HG03064 (cell line): ENCODE measurements around the gene SNRNP25.
"Not testable (repeated sequence)": the region's sequence is repeated elsewhere in the genome, so short reads cannot be mapped to it uniquely, and the experiment has no call there.

Source experiments
- ATAC-seq: cut with Tn5 transposase; IDR thresholded peaks from one replicate; pipeline ENCODE4 v1.9.1; 2021; ENCODE audit warnings: low read depth; ENCODE audit not compliant: unreplicated experiment

SNRNP25 gene

DNA sequence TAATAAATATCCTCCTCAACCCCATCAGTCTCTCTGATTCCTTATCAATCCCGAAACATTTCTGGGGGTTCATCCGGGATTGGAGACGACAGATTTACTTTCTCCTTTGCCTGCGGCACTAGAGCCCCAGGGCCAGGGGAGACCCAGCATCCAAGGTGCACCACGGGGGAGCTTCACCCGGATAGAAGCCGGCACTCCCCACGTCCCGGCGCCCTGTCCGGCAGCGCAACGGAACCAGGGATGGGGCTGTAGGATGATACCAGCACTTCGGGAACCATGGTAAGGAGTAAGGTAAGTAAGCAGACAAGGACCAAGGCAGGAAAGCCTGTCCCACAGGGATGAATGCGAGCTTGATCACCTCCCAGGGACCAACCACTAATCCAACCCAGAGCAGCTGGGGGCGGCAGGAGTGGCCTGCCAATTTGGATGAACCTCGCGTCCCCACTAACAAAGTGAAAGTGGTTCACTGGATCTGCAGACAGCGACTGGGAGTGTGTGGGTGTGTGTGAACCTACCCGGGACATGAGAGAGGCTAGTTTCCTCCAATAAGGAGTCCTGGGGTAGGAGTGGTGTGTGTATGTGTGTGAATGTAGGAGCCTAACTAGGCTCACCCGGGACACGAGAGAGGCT lies 12.1 kb upstream of the SNRNP25 start:
- no peak for ATAC-seq

DNA sequence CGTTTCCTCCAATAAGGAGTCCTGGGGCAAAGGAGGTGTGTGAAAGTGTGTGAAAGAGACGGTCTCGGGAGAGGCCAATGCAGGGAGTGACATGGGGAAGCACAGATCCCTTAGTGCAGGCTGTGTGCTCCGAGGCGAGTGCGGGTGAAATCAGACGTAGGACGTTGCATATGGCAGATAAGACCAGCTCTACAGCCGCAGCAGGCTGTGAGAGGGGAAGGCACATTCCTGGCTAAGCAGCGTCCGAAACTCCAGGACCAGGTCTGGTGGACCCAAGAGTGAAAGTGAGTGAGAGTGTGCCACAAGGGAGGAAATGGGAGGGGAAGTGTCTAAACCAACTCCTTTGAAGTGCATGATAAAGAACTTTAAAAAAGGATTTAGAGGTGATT lies 11.6 kb upstream of the SNRNP25 start:
- no peak for ATAC-seq

DNA sequence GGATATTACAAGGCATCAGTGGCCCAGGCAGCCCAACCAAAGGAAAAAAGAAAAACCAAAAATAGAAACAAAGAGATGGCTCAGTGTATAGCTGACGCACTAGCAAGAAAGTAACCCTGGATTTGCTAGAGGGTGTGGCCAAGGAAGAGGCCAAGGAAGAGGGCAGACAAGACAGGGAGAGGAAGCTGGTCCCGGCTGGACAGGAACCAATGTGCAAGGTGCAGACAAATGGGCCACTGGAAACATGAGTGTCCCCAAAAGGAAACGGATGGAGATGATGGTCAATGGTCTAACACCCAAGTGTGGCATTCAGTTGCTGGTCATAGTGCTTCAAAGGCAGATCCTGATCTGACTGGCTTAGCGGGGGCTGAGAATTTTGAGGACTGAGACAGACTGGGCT lies 10.9 kb upstream of the SNRNP25 start:
- no peak for ATAC-seq

DNA sequence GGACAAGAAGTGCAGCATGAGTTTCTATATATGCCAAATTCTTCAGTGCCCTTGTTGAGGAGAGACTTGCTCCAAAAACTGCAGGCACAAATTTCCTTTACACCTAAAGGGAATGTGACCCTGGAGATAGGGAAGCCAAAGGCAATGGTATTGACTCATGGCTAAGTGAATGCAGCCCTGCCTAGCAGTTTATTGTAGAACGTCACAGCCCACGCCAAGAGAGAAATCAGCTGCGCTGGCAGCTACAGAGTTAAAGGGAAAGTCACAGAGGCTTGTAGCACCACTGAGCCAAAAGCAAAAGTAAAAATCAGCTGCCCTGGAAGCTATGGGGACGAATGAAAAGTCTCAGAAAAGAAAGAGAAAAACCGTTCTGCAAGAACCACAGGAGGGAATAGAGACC lies 10.3 kb upstream of the SNRNP25 start:
- no peak for ATAC-seq

DNA sequence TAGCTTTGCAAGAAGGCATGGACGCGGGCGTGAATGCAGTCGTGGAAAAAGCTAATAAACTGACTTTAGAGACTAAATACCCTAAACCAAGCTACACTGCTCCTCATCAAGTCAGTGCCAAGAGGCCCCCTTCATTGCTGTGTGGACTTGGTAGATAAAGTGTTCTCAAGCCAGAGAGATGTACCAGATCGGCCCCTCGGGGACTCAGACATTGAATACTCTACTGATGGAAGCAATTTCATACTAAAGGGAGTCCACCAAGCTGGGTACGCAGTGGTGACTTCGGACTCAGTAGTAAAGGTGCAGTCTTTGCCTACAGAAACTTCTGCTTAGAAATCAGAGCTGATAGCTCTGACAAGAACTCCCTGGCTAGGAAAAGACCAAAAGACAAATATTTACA lies 9.0 kb upstream of the SNRNP25 start:
- no peak for ATAC-seq

DNA sequence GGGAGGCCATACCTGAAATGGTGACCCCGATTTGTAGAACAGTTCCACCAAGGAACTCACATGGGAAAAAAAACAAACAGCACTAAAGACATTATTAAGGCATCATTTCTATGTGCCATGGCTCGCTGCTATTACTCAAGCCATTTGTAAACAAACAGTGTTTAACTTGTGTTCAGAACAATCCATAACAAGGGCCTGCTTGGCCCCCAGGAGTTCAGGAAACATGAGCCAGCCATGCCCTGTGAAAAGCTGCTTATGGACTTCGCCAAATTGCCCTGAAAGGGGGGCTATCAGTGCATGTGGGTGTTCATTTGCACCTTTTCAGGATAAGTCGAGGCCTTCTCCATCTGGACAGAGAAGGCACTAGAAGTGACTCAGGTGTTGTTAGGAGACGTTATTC lies 8.2 kb upstream of the SNRNP25 start:
- ATAC-seq: no peak

DNA sequence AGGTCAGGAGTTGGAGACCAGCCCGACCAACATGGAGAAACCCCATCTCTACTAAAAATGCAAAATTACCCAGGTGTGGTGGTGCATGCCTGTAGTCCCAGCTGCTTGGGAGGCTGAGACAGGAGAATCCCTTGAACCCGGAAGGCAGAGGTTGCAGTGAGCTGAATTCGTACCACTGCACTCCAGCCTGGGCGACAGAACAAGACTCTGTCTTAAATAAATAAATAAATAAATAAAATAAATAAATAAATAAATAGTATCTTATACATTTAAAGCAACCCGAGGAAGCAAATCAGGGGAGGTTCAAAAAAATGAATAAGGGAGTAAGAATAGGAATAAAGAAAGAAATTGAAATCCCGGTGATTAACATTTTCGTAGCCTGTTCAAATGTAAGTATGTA lies 7.1 kb upstream of the SNRNP25 start:
- ATAC-seq: not testable (repeated sequence)

DNA sequence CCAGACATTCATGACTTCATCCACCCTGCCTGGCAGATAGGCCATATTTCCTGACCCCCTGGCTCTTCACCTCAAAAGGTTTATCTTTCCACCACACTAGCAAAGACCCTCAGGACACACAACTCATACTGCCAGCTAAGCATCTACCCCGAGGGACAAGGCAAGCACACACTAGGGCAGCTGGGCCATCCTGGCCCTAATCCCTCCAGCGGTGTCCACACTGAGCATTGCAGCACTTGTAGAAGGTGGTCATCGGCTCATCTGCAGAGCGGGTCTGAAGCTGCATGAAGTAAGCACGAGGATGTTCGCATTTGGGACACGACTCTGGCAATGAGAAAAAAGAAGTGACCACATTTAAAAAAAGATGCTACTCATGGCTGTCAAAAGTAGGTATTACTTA lies 6.4 kb upstream of the SNRNP25 start:
- ATAC-seq: no peak

DNA sequence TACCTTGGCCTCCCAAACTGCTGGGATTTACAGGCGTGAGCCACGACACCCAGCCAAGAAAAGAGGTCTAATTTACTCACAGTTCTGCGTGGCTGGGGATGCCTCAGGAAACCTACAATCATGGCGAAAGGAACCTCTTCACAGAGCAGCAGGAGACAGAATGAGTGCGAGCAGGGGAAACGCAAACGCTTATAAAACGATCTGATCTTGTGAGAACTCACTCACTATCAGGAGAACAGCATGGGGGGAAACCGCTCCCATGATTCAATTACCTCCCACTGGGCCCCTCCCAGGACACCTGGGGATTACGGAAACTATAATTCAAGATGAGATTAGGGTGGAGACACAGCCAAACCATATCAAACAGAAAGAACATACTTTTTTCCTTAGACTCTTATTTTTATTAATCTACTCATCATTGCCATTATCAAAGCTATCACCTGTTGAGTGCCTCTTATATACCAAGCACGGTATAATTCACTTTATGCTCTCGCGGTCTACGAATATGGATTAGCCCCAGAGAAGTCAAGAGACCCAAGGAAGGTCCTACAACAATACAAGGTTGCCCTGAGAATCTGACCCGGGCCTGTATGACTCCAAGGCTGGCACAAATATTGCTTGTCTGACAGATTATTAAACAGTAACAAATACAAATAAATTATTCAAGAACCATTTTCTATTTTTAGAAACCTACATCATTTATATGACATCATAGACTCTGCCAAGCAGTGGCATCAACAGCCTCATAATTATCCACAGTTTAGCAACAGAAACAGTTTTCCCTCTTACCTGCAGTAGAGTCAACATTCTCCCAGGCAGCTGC lies 2.6 kb upstream of the SNRNP25 start:
- no peak for ATAC-seq

DNA sequence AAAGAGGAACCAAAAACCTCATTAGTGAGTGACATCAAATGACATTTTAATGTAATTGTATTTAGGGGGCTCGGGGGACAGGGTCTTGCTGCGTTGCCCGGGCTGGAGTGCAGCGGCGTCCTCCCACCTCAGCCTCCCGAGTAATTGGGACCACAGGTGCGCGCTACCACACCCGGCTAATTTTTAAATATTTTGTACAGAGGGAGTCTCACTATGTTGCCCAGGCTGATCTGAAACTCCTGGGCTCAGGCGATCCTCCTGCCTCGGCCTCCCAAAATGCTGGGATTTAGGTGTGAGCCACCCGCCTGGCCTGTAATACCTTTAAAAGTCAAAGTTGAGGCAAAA lies 581 bp downstream of the SNRNP25 start:
- ATAC-seq: no peak

DNA sequence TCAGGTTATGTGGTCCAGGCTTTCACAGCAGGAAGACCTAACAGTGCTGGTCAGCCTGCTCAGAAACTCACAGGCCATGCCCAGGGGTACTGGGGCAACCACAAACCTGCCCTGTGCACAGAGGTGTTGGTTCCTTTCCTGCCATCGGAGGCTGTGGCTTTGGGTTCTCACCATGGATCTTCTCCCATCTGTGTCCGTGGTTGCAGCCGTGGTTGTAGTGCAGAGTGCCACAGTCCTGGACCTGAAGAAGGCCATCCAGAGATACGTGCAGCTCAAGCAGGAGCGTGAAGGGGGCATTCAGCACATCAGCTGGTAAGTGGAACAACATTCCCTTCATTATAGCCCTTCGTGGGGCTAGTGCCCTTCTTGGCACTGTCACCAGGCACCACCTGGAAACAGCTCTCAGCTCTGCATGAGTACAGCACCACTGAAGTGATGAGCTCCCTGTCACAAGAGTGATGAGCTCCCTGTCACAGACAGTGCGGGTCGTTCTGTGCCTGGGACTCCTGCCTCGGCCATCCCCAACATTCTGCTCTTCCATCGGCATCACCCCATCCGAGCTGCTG lies 2.0 kb downstream of the SNRNP25 start:
- ATAC-seq: no peak

DNA sequence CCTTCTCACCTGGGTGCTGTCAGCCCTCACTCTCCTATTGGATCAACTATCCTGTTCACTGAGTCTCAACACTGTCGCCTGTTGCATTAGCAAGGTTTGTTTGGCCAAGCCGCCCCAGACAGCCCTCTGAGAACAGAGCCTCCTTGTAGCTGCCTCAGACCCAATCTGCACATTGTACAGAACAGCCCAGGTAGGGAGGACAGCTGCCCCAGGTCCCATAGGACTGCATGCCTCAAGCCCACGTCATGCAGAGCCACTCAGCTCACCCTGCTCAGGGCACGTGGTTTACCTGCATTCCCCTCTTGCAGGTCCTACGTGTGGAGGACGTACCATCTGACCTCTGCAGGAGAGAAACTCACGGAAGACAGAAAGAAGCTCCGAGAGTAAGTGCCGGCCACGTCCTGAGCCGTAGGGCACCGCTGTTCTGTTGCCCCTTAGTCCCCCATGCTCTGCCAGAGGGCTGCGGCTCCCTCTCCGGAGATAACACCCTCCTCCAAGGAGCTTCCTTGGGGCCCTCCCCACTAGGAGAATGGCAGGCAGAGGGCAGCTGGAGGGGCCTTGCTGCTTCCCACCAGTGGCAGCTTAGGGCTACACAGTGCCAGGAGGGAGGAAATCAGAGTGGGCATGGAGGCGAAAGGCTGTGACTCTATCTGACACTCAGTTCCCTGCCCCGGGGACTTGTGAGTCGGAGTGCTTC lies 2.8 kb downstream of the SNRNP25 start:
- ATAC-seq: no peak

DNA sequence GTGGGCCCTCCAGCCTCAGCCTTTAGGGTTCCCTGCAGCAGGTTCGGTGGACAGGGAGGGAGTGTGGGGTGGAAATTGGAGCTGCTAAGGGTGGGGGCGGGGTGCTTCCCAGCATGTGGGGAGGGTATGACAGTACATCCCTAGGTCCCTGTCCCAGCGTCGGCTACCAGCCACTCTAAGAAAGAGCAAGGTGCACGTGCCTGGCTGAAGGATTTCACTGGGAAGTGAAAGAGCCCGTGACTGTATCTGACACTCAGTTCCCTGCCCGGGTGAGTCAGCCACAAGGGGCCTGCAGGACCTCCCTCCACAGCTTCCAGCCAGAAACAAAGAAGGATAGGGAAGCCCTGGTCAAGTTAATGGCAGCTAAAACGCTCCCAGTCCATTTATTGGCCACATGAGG lies 4.1 kb downstream of the SNRNP25 start:
- no peak for ATAC-seq

DNA sequence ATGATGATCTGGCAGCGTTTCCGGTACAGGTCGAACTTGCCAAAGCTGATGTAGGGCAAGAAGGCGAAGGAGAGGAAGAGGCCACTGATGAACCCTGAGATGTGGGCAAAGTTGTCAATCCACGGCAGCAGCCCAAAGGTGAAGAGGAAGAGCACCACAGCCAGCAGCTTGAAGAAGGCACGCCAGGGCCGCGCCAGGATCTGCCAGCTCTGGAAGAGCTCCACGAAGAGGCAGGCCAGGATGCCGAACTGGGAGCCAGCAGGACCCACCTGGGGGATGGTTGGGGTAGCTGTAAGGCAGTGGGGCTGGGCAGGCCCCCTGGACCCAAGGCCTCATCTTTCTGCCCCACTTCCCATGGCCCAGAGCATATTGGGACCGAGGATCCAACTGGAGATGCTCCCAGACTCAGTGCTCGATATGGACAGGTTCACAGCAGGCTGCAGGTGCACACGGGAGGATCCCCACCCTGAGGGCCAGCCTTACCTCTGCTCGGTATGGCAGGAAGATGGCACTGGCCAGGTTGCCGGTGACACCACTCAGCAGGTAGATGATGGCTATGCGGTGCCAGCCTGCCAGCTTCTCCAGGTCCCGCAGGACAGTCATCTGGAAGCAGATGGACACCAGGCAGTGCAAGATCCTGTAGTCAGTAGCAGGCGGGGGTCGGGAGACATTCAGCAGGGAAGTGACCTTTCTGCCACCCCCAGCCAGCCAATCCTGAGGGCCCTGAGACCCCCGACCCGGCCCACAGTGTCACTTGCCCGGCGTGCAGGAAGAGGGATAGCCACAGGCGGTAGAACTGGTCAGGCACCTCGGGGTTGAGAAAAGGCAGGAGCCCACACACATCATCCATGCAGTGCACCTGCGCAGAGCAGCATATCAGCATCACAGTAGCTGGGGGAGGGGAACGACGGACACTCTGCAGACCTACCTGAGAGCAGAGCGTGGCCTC lies 5.1 kb downstream of the SNRNP25 start:
- ATAC-seq: no peak

DNA sequence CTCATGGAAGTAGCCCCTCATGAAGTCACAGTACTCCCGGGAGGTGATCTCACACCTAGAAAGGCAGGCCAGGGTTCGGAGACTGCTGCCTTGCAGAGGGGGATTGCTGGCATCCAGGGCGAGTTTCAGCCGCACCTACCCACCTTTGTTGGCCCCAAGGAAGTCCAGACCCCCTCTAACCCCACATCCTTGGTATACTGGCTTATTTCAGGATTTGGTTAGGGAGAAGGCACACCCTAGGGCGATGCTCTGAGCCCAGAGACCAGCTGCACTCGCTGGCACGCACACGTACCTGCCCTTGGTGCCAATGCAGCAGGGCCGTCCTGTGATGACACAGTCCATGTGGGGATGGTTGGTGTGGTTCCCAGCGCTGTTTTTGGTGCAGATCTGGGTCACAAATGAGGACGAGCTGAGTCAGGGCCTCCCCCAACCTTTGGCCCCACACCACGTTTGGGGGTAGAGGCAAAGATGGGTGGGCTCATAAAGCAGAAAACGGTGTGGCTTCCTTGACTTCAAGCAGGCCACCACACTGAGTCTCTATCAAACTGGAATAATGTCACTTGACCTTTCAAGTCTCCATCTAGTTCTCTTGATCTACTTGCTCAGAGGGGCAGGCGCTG lies 5.9 kb downstream of the SNRNP25 start:
- no peak for ATAC-seq

DNA sequence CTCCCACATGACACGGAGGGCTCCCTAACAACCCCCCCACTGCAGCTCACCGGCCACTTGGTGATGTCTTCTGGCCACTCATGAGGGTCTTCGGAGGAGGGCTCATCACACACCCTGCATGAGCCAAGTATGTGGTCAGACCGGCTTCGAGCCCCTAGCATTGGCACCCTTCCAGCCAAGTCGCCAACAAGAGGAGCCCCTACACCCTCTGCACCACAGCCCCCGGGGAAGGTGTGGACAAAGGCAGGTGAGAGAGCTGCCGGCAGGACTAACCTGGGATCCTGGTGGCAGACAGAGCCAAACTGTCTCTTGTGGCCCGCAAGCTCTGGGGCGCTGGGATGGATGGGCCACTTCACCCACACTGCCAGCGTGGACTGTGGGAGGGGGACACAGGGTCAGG lies 6.5 kb downstream of the SNRNP25 start:
- no peak for ATAC-seq

DNA sequence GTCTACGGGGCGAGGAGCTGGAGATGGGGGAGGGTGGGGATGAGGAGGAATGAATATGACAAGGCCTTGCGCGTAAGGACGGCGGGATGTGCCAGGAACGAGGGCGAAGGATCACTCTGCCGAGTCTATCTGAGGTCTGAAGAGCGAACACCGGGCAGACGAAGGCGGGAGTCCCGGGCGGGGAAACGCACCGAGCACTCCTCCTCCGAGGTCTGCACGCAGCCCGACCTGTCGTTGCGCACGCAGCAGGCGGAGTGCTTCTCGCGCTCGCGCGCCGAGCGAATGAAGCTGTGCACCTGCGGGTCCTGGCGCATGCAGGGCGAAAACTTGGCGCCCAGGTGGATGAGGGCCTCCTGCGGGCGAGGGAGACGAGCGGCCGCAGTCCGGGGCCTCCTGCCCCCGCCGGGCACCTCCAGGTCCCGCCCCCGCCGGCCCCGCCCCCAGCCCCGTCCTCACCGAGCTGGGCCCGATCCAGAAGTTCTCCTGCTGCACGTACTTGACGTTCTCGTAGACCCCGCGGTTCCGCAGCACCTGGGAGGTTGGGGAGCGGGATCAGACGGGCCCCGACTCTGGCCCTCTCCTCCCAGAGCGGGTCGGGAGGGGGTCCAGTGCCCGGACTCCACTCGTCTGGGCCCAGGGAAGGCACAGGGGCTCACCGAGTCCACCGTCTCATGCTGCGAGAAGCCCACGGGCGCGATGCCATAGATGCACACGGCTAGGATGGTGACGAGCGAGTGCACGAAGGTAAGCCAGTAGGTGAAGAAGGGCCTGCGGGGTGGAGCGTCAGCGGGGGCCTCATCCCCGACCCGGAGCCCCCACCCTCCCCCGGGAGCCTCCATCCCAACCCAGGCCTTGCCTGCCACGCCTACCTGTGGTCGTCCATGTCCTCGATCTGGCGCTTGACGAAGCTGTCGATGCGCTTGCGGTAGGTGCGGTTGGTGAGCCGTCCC lies 7.6 kb downstream of the SNRNP25 start:
- no peak for ATAC-seq

DNA sequence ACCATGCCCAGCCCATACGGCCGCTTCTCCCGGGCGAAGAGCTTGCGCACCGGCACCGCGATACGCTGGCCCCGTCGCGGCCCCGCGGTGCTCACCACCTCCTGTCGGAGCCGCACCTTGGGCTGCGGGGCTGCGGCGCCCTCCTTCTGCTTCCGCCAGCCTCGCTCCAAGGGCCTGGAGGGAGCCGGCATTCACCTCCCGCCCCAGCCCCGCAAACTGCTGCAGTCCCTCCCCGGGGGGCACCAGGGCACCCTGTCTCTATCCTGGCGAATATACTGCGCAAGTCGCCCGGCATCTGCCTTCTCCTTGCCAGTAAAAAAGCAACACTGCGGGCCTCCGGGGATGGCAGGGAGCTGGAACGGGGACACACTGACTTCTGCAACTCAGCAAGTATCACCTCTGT lies 8.3 kb downstream of the SNRNP25 start:
- ATAC-seq: no peak
